ENCODE results near the gene RAB3IP.
A peak's percentile ranks its signal among the peaks of the same experiment; 100 is the strongest.
"Not testable (repeated sequence)": the region's sequence is repeated elsewhere in the genome, so short reads cannot be mapped to it uniquely, and the experiment has no call there.

Gene RAB3IP

GRCh38 chr12:69789351-69789750 lies 50.7 kb downstream of the RAB3IP start:
- no peak for TF ChIP-seq CTCF (IDR thresholded peaks at IDR 0.05; ENCODE audit: borderline replicate concordance, extremely low read depth, low read length, poor library complexity, severe bottlenecking)
- TF ChIP-seq EZH2 (IDR thresholded peaks at IDR 0.05; ENCODE audit: borderline replicate concordance, low read depth, low read length, severe bottlenecking), result no peak
- peaks cover 13% of the 10 kb centered on the region; the same call in 1 of the 2 replicates for H3K36me3 ChIP-seq (ENCODE audit: insufficient read depth, low read length)
- H4K20me1 ChIP-seq (ENCODE audit: insufficient read depth, low read length), result no peaks in the 10 kb centered on the region
- H2AFZ ChIP-seq (ENCODE audit: low read depth, low read length), result no peak overlapping the region
- no peak overlapping the region for H3K9ac ChIP-seq (ENCODE audit: low read depth, low read length)
- H3K4me1 ChIP-seq (ENCODE audit: insufficient read depth, low read length), result no peaks in the 10 kb centered on the region
- DNase-seq (no peak), ATAC-seq (ENCODE audit: insufficient read depth, low read depth) (no peak)
- H3K9me3 ChIP-seq (ENCODE audit: insufficient read depth, low read length, severe bottlenecking), result peaks cover 12% of the 10 kb centered on the region
- H3K27me3 ChIP-seq (ENCODE audit: insufficient read depth, low read length, poor library complexity), result no peaks in the 10 kb centered on the region
- H3K27ac ChIP-seq (ENCODE audit: low read length), result no peak overlapping the region
- H3K79me2 ChIP-seq (ENCODE audit: insufficient read depth, low read length), result no peaks in the 10 kb centered on the region
- H3K4me3 ChIP-seq (ENCODE audit: low read depth in 1 of 2, low read length in 2 of 2), result no peak overlapping the region
- no peak overlapping the region for H3K4me2 ChIP-seq (ENCODE audit: insufficient read depth, low read length)

GRCh38 chr12:69792533-69792932 lies 53.9 kb downstream of the RAB3IP start:
- H3K27ac ChIP-seq (ENCODE audit: low read length), result no peak overlapping the region
- H3K27me3 ChIP-seq (ENCODE audit: insufficient read depth, low read length, poor library complexity), result no peaks in the 10 kb centered on the region
- peaks cover 12% of the 10 kb centered on the region for H3K9me3 ChIP-seq (ENCODE audit: insufficient read depth, low read length, severe bottlenecking)
- H2AFZ ChIP-seq (ENCODE audit: low read depth, low read length), result no peak overlapping the region
- no peaks in the 10 kb centered on the region for H4K20me1 ChIP-seq (ENCODE audit: insufficient read depth, low read length)
- H3K4me1 ChIP-seq (ENCODE audit: insufficient read depth, low read length), result no peaks in the 10 kb centered on the region
- H3K9ac ChIP-seq (ENCODE audit: low read depth, low read length), result no peak overlapping the region
- no peaks in the 10 kb centered on the region for H3K79me2 ChIP-seq (ENCODE audit: insufficient read depth, low read length)
- TF ChIP-seq EZH2 (IDR thresholded peaks at IDR 0.05; ENCODE audit: borderline replicate concordance, low read depth, low read length, severe bottlenecking), result no peak
- TF ChIP-seq CTCF (IDR thresholded peaks at IDR 0.05; ENCODE audit: borderline replicate concordance, extremely low read depth, low read length, poor library complexity, severe bottlenecking), result no peak
- peaks cover 9% of the 10 kb centered on the region for H3K36me3 ChIP-seq (ENCODE audit: insufficient read depth, low read length)
- no peak overlapping the region for H3K4me3 ChIP-seq (ENCODE audit: low read depth in 1 of 2, low read length in 2 of 2)
- ATAC-seq (ENCODE audit: insufficient read depth, low read depth) (no peak), DNase-seq (no peak)
- no peak overlapping the region for H3K4me2 ChIP-seq (ENCODE audit: insufficient read depth, low read length)

GRCh38 chr12:69807101-69807897 lies 68.6 kb downstream of the RAB3IP start:
- H3K9me3 ChIP-seq (ENCODE audit: insufficient read depth, low read length, severe bottlenecking); H3K4me2 ChIP-seq (ENCODE audit: insufficient read depth, low read length); H3K9ac ChIP-seq (ENCODE audit: low read depth, low read length); H3K79me2 ChIP-seq (ENCODE audit: insufficient read depth, low read length); H4K20me1 ChIP-seq (ENCODE audit: insufficient read depth, low read length); H3K4me3 ChIP-seq (ENCODE audit: low read depth in 1 of 2, low read length in 2 of 2); H2AFZ ChIP-seq (ENCODE audit: low read depth, low read length); H3K4me1 ChIP-seq (ENCODE audit: insufficient read depth, low read length); H3K36me3 ChIP-seq (ENCODE audit: insufficient read depth, low read length); ATAC-seq (ENCODE audit: insufficient read depth, low read depth); H3K27me3 ChIP-seq (ENCODE audit: insufficient read depth, low read length, poor library complexity); H3K27ac ChIP-seq (ENCODE audit: low read length): not testable (repeated sequence)
- peak; percentile 12 for DNase-seq

- Histone ChIP-seq H3K4me2 (ENCODE audit: insufficient read depth, low read length) (no peak overlapping the region), H3K4me1 (ENCODE audit: insufficient read depth, low read length) (no peaks in the 10 kb centered on the region), H3K36me3 (ENCODE audit: insufficient read depth, low read length) (peaks cover 11% of the 10 kb centered on the region), H2AFZ (ENCODE audit: low read depth, low read length) (no peak overlapping the region), H3K9ac (ENCODE audit: low read depth, low read length) (no peak overlapping the region), H3K27me3 (ENCODE audit: insufficient read depth, low read length, poor library complexity) (no peaks in the 10 kb centered on the region), H3K4me3 (ENCODE audit: low read depth in 1 of 2, low read length in 2 of 2) (no peak overlapping the region), H3K79me2 (ENCODE audit: insufficient read depth, low read length) (no peaks in the 10 kb centered on the region), H3K27ac (ENCODE audit: low read length) (no peak overlapping the region), H4K20me1 (ENCODE audit: insufficient read depth, low read length) (no peaks in the 10 kb centered on the region), H3K9me3 (ENCODE audit: insufficient read depth, low read length, severe bottlenecking) (peaks cover 9% of the 10 kb centered on the region)
- TF ChIP-seq CTCF (IDR thresholded peaks at IDR 0.05; ENCODE audit: borderline replicate concordance, extremely low read depth, low read length, poor library complexity, severe bottlenecking) (no peak), EZH2 (IDR thresholded peaks at IDR 0.05; ENCODE audit: borderline replicate concordance, low read depth, low read length, severe bottlenecking) (no peak)
- ATAC-seq (ENCODE audit: insufficient read depth, low read depth) (no peak), DNase-seq (no peak)
Measured at GRCh38 chr12:69810870-69811498, 72.3 kb downstream of the RAB3IP start.
